ENCODE data around the gene STX3.

Gene STX3

GRCh38 chr11:59759900-59760299, 4.7 kb downstream of the STX3 start:
- TF ChIP-seq CTCF (IDR thresholded peaks at IDR 0.05), result no peak
- Histone ChIP-seq H3K4me3 (no peak overlapping the region), H3K27me3 (no peaks in the 10 kb centered on the region), H3K36me3 (peaks cover 0 to 9% (median 0%) of the 10 kb centered on the region in 3 donors), H3K9me3 (no peaks in the 10 kb centered on the region), H3K4me1 (peaks cover 0 to 26% (median 13%) of the 10 kb centered on the region in 4 donors), H3K27ac (no peak overlapping the region)
- DNase-seq, result no peak
- intact Hi-C loops (cut with DNase I; ENCODE audit: low total_unique reads), result loop anchor here (5.0 to 10.0 kb wide), 2 partner anchors 93 to 215 kb away; partner anchors contain the start of gene PATL1

- DNase-seq, result no peak
- no peak overlapping the region for H3K4me3 ChIP-seq
- H3K36me3 ChIP-seq, result peaks cover 0 to 9% (median 0%) of the 10 kb centered on the region in 3 donors
- no peaks in the 10 kb centered on the region for H3K27me3 ChIP-seq
- intact Hi-C loops (cut with DNase I; ENCODE audit: low total_unique reads), result no loop called here
- no peak overlapping the region for H3K27ac ChIP-seq
- peaks cover 0 to 29% (median 14%) of the 10 kb centered on the region in 4 donors for H3K4me1 ChIP-seq
- TF ChIP-seq CTCF (IDR thresholded peaks at IDR 0.05), result no peak
- H3K9me3 ChIP-seq, result no peaks in the 10 kb centered on the region
Observed at GRCh38 chr11:59760771-59761170, 5.6 kb downstream of the STX3 start.

- peaks cover 0 to 17% (median 7%) of the 10 kb centered on the region in 4 donors for H3K4me1 ChIP-seq
- intact Hi-C loops (cut with DNase I; ENCODE audit: low total_unique reads), result no loop called here
Observed at GRCh38 chr11:59761993-59762392, 6.8 kb downstream of the STX3 start.

GRCh38 chr11:59765068-59765735, 10.0 kb downstream of the STX3 start:
- H3K9me3 ChIP-seq, result no peaks in the 10 kb centered on the region
- no peak for TF ChIP-seq CTCF (IDR thresholded peaks at IDR 0.05)
- no peak overlapping the region for H3K4me3 ChIP-seq
- intact Hi-C loops (cut with DNase I; ENCODE audit: low total_unique reads), result no loop called here
- H3K27me3 ChIP-seq, result no peaks in the 10 kb centered on the region
- no peak for DNase-seq
- peaks cover 0 to 9% (median 0%) of the 10 kb centered on the region in 3 donors for H3K36me3 ChIP-seq
- H3K27ac ChIP-seq, result no peak overlapping the region
- peaks cover 0 to 12% (median 1%) of the 10 kb centered on the region in 4 donors for H3K4me1 ChIP-seq

More at GRCh38 chr11:59761993-59762392, 6.8 kb downstream of the STX3 start:
- H3K36me3 ChIP-seq, result peaks cover 0 to 9% (median 0%) of the 10 kb centered on the region in 3 donors
- H3K27me3 ChIP-seq, result no peaks in the 10 kb centered on the region
- no peaks in the 10 kb centered on the region for H3K9me3 ChIP-seq
- DNase-seq, result no peak
- no peak overlapping the region for H3K27ac ChIP-seq
- no peak overlapping the region for H3K4me3 ChIP-seq
- TF ChIP-seq CTCF (IDR thresholded peaks at IDR 0.05), result no peak

GRCh38 chr11:59766542-59767224, 11.5 kb downstream of the STX3 start:
- Histone ChIP-seq H3K4me3 (no peak overlapping the region), H3K4me1 (peaks cover 0 to 12% (median 1%) of the 10 kb centered on the region in 4 donors), H3K9me3 (no peaks in the 10 kb centered on the region), H3K36me3 (peaks cover 0 to 9% (median 0%) of the 10 kb centered on the region in 3 donors), H3K27ac (no peak overlapping the region), H3K27me3 (no peaks in the 10 kb centered on the region)
- TF ChIP-seq CTCF (IDR thresholded peaks at IDR 0.05), result no peak
- no peak for DNase-seq
- intact Hi-C loops (cut with DNase I; ENCODE audit: low total_unique reads), result no loop called here

Data from tibial artery (tissue), 4 donors.